A172 (cell line): ENCODE measurements around the gene CRIM1. TPM values are rescaled to one million over a fixed set of nuclear protein-coding genes. Genes with fewer than 3 reads are reported as not detected.
"Not testable (repeated sequence)": the region's sequence is repeated elsewhere in the genome, so short reads cannot be mapped to it uniquely, and the experiment has no call there.

ENCODE experiments used
- DNase-seq: peaks from one replicate; pipeline ENCODE4 v3.0.0-alpha.2; 2015; ENCODE audit warnings: low spot score
- total RNA-seq: library from RNA; depleted of rRNA; stranded (reverse); fragments of >200 nt; shearing (Covaris generic); gene quantifications from 2 replicates; pipeline ENCODE4 v1.2.3, GENCODE V29; 2014

The CRIM1 gene
- total RNA-seq, 1 experiment from 2014 or later: 406 TPM

DNA sequence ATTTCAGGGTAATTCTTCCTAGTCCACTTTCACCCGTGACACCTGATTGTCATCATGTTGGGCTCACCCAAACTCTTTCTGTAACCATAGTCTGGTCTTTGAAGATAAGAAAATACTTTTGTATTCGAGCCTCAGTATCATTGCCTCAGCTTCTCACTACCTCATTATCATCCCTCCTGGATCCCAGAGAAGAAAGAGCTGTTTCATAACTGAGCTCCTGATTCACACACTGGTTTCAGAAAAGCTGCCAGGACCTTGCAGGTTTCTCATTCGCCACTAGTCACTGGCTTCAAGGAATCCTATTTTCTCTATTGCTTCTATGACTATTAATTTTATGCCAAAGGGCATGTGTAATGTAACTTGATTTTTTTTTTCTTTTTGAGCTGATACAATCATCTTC is 2.9 kb upstream of the CRIM1 start:
- no peak for DNase-seq

GRCh38 chr2:36354811-36355150 is 797 bp upstream of the CRIM1 start:
- DNase-seq: no peak

DNA sequence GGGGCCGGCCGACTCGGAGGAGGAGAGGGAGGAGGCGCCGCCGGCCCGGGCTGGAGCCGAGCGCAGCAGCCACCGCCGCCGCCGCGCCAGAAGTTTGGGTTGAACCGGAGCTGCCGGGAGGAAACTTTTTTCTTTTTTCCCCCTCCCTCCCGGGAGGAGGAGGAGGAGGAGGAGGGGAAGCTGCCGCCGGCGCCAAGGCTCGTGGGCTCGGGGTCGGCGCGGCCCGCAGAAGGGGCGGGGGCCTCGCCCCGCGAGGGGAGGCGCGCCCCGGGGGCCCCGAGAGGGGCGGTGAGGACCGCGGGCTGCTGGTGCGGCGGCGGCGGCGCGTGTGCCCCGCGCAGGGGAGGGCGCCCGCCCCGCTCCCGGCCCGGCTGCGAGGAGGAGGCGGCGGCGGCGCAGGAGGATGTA is 316 bp downstream of the CRIM1 start:
- DNase-seq: no peak

DNA sequence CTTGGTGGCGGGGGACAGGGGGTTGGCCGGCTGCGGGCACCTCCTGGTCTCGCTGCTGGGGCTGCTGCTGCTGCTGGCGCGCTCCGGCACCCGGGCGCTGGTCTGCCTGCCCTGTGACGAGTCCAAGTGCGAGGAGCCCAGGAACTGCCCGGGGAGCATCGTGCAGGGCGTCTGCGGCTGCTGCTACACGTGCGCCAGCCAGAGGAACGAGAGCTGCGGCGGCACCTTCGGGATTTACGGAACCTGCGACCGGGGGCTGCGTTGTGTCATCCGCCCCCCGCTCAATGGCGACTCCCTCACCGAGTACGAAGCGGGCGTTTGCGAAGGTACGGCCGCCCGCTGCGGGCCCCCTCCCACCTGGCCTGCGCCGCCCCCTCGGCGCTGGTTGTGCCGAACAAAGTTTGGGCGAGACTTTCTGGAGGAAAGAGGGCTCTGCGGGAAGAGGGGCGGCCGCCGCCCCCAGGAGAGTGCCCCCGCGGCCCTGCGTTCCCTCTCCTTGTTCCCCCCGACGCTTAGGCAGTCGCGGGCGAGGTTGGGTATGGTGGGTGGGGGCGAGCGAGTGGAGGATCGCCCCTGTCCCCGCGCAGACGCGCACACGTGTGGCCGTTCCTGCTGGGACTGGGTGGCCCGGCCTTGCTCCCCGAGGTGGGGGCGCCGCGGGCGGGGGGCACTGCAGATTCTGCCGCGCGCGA is 866 bp downstream of the CRIM1 start:
- no peak for DNase-seq

- no peak for DNase-seq
Observed at GRCh38 chr2:36356990-36357846, 1.6 kb downstream of the CRIM1 start.

- peak; percentile 87 for DNase-seq
Observed at GRCh38 chr2:36357847-36358659, 2.5 kb downstream of the CRIM1 start.

GRCh38 chr2:36359067-36359466 is 3.5 kb downstream of the CRIM1 start:
- DNase-seq: no peak

GRCh38 chr2:36360063-36360462 is 4.5 kb downstream of the CRIM1 start:
- DNase-seq: no peak

GRCh38 chr2:36360834-36361233 is 5.3 kb downstream of the CRIM1 start:
- DNase-seq: no peak

DNA sequence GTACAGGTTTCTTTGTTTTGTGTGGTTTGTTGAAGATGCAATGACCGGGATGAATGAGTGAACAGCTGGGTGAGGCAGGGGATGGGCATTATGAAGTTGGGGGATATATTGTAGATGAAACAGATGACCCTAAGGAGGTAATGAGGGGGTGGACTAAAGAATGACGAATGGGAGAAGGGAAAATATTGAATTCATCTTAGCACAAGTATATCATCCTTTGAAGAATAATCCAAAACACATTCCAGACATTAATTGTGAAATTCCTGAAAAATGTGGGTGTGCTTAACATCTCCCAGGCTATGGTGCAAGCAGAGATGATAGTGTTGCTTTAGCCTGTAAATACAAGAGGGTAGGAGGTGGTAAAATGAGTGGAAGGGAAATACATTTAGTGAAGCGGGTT is 5.8 kb downstream of the CRIM1 start:
- DNase-seq: no peak

GRCh38 chr2:36362291-36362690 is 6.7 kb downstream of the CRIM1 start:
- no peak for DNase-seq

DNA sequence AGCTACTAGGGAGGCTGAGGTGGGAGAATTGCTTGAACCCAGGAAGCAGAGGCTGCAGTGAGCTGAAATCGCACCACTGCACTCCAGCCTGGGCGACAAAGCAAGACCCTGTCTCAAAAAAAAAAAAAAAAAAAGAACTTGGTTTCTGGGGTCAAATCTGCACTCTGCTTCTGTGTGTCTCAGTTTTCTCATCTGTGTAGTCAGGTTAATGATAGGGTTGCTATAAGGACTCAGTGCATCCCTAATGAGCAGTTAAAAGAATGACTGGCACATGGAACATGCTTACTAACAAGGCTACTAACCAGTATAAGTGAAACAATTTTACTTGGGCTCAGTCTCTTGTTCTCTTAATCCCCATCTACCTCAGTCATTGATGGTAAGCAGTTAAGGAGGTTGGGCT is 7.5 kb downstream of the CRIM1 start:
- DNase-seq: not testable (repeated sequence)

DNA sequence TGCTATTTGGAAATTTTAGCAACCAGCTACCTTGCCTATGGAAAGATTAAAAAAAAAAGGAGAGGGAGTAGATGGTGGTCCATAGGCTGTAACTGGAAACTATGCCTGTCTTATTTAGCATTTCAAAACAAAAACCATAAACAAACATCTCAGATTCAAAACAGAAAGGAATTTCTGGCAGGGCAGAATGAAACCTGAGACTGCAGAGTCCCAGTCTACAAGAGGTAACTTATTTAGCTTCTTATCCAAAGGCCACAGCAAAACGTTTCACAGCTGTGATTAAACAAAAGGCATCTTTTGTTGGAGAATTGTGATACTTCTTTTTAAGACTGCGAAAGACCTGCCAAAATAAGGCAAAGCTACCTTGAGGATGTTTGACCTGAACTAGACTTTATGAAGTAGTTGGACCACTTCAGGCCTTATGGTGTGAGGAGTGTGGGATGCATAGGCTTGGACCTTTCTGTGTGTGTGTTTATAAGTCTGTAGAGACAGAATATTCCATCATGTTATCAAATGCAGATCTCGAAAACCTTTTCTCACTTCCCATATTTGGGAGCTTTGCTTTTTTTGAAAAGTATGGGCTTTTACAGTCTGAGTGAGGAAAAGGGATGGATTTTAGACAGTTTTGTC is 11.0 kb downstream of the CRIM1 start:
- DNase-seq: no peak

DNA sequence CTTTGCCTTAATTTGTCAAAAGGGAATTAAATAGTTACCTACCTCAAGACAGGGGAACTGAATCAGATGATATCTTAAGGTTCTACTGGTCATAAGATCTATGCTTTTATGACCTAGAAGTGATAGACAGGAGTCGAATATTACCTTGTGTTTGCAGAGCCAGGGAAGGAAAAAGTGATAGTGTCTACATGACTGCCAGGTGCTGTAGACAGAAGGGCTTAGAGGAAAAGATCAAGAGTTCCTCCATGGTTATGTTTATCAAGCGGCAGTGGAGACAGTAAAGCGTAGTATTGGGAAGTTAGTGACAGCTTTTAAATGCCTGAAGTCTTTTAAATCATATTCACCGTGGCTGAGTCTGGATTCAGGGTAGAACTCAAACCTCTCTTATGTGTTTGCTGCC is 11.9 kb downstream of the CRIM1 start:
- DNase-seq: no peak

DNA sequence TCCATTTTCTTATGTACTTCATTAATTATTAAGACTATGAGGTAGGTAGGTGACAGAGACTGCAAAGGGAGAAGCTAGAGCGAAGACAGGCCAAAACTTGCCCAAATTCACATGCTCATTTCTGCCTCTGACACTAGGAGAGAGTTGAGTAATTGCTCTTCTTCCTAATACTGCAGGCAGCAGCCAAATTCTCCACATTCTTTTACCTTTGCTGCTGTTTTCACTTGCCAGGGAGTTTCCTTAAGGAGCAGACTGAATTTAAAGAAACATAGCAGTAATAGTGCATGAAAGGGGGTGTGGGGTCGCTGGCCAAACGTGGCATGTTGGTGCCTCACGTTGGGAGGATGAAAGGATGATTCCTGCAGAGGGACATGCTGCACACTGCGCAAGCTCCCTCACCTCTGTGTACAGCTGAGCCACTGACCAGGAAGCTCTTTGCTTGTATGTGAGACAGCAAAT is 12.3 kb downstream of the CRIM1 start:
- peak; percentile 59 for DNase-seq

GRCh38 chr2:36368438-36368837 is 12.9 kb downstream of the CRIM1 start:
- DNase-seq: no peak

- DNase-seq: no peak
Observed at GRCh38 chr2:36369163-36369562, 13.6 kb downstream of the CRIM1 start.

GRCh38 chr2:36369716-36370115 is 14.1 kb downstream of the CRIM1 start:
- no peak for DNase-seq

DNA sequence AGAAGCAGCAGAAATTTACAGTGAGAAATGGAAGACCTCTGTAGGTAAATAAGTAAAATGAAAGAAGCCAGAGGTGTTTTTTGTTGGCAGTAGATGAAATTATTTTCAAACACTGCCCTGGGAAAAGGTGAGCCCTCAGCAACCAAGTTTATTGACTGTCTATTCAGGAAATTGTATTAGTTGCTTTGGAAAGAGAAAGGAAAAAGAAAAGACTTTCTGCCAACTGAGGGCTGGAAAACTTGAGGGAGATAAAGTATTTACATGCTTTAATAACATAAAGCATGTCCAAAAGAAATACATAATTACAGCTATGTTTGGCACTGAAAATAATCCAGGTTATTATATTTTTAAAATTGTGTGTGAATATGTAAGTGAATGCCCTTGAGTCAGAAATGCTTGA is 14.7 kb downstream of the CRIM1 start:
- DNase-seq: no peak

- DNase-seq: peak; percentile 71
Observed at GRCh38 chr2:36371070-36371874, 15.7 kb downstream of the CRIM1 start.

DNA sequence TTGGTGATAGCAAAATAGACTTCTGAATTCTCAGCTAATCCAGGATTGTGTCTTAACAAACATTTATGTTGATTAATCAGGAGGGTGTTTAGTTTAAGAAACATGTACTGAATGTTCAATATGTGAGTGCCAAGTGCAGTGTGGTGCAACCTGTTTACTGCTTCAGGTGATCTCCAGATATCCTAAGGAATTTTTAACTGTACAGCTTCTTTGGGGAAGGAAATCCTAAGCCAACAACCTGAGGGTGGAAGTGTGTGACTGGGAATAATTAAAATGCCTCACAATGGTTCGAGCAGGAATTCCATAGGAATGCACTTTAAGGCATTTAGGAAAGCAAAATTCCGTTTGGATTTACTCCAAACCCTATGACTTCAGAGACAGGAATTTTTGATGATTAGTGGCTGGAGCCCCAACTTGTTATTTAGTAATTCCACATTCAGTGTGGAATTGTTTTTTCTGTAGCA is 16.4 kb downstream of the CRIM1 start:
- DNase-seq: peak; percentile 95
